HTR-8/SVneo (cell line): ENCODE measurements around the gene STOX2.

ENCODE experiments used
- DNase-seq: peaks from one replicate; pipeline ENCODE4 v3.0.0; 2011; ENCODE audit warnings: low spot score, mixed read lengths; ENCODE audit not compliant: insufficient read length
- FAIRE-seq: peaks from 2 replicates; lab custom pipeline; 2011; peaks lifted over from hg19 to GRCh38; lab: Jason Lieb, UNC

STOX2 gene

GRCh38 chr4:183887351-183887750, 17.8 kb upstream of the STOX2 start:
- DNase-seq (no peak), FAIRE-seq (no peak)

- DNase-seq: no peak
Observed at GRCh38 chr4:183888564-183888963, 16.5 kb upstream of the STOX2 start.

GRCh38 chr4:183889190-183889589, 15.9 kb upstream of the STOX2 start:
- FAIRE-seq (no peak), DNase-seq (no peak)

More at GRCh38 chr4:183888564-183888963, 16.5 kb upstream of the STOX2 start:
- no peak for FAIRE-seq

GRCh38 chr4:183897193-183897592, 7.9 kb upstream of the STOX2 start:
- FAIRE-seq (no peak), DNase-seq (no peak)

- DNase-seq (no peak), FAIRE-seq (no peak)
Observed at GRCh38 chr4:183898456-183898855, 6.7 kb upstream of the STOX2 start.

- DNase-seq (no peak), FAIRE-seq (no peak)
Observed at GRCh38 chr4:183903021-183903760, 1.9 kb upstream of the STOX2 start.

- DNase-seq (peak; percentile 54), FAIRE-seq (peak; percentile 46)
Observed at GRCh38 chr4:183905593-183906488, 734 bp downstream of the STOX2 start.

- DNase-seq (no peak), FAIRE-seq (no peak)
Observed at GRCh38 chr4:183906489-183906738, 1.3 kb downstream of the STOX2 start.

- DNase-seq (no peak), FAIRE-seq (no peak)
Observed at GRCh38 chr4:183906739-183907651, 1.9 kb downstream of the STOX2 start.

- FAIRE-seq (no peak), DNase-seq (no peak)
Observed at GRCh38 chr4:183907871-183908683, 3.0 kb downstream of the STOX2 start.

GRCh38 chr4:183909187-183909586, 4.1 kb downstream of the STOX2 start:
- FAIRE-seq (no peak), DNase-seq (no peak)

GRCh38 chr4:183909801-183910200, 4.7 kb downstream of the STOX2 start:
- FAIRE-seq (no peak), DNase-seq (no peak)

- FAIRE-seq (no peak), DNase-seq (no peak)
Observed at GRCh38 chr4:183912585-183912984, 7.5 kb downstream of the STOX2 start.

- FAIRE-seq (no peak), DNase-seq (no peak)
Observed at GRCh38 chr4:183915976-183916375, 10.9 kb downstream of the STOX2 start.

- FAIRE-seq (no peak), DNase-seq (no peak)
Observed at GRCh38 chr4:183918696-183919095, 13.6 kb downstream of the STOX2 start.

- FAIRE-seq (no peak), DNase-seq (no peak)
Observed at GRCh38 chr4:183919141-183919540, 14.0 kb downstream of the STOX2 start.

- no peak for FAIRE-seq
- DNase-seq: no peak
Observed at GRCh38 chr4:183920512-183920911, 15.4 kb downstream of the STOX2 start.

- DNase-seq (no peak), FAIRE-seq (no peak)
Observed at GRCh38 chr4:183921335-183921734, 16.2 kb downstream of the STOX2 start.

- FAIRE-seq: no peak
Observed at GRCh38 chr4:183924362-183925044, 19.4 kb downstream of the STOX2 start.

More at GRCh38 chr4:183924362-183925044, 19.4 kb downstream of the STOX2 start:
- DNase-seq: no peak
